Stimulated activated naive B cell treated with anti-CD40 and anti-IgM and Interleukin-4, amounts not matched to agents 10 μg/mL and 1 μg/mL and 100 μg/mL, for 72 hours (primary cell): ENCODE results near the gene VCAN.

Source experiments
- ATAC-seq, 2 donors: fragments of 150-1000 bp; cut with Tn5 transposase; replicated peaks; 2 replicates each; pipeline ENCODE4 v1.10.0; 2021; ENCODE audit warnings: moderate library complexity in 1 of 2
- DNase-seq: peaks from one replicate; pipeline ENCODE4 v3.0.0; 2021
- H3K27ac Mint-ChIP-seq: one replicate; pipeline ENCODE4 v1.8.0; 2022; ENCODE audit warnings: mild to moderate bottlenecking, mixed read lengths
- H3K27me3 Mint-ChIP-seq, 2 donors: one replicate each; pipeline ENCODE4 v1.8.0; 2022; ENCODE audit warnings: mixed read lengths in 2 of 2
- H3K36me3 Mint-ChIP-seq, 2 donors: one replicate each; pipeline ENCODE4 v1.8.0; 2022; ENCODE audit warnings: mixed read lengths in 2 of 2, mild to moderate bottlenecking in 1 of 2
- H3K4me1 Mint-ChIP-seq, 2 donors: one replicate each; pipeline ENCODE4 v1.8.0; 2022; ENCODE audit warnings: mixed read lengths in 2 of 2, mild to moderate bottlenecking in 1 of 2
- H3K4me3 Mint-ChIP-seq, 2 donors: one replicate each; pipeline ENCODE4 v1.8.0; 2022; ENCODE audit warnings: mild to moderate bottlenecking in 2 of 2, mixed read lengths in 2 of 2, moderate library complexity in 1 of 2
- H3K9me3 Mint-ChIP-seq, 2 donors: one replicate each; pipeline ENCODE4 v1.8.0; 2022; ENCODE audit warnings: mixed read lengths in 2 of 2, mild to moderate bottlenecking in 1 of 2

The VCAN gene

GRCh38 chr5:83562791-83563557 is 91.4 kb downstream of the VCAN start:
- DNase-seq: no peak
- ATAC-seq: no peak
- Mint-ChIP-seq H3K36me3 (no peaks in the 10 kb centered on the region), H3K9me3 (no peaks in the 10 kb centered on the region), H3K4me1 (no peaks in the 10 kb centered on the region), H3K4me3 (no peak overlapping the region), H3K27me3 (peaks cover 7 to 15% of the 10 kb centered on the region in 2 donors), H3K27ac (no peak overlapping the region)

GRCh38 chr5:83563631-83564030 is 92.1 kb downstream of the VCAN start:
- no peaks in the 10 kb centered on the region for H3K36me3 Mint-ChIP-seq
- no peaks in the 10 kb centered on the region for H3K9me3 Mint-ChIP-seq
- H3K27ac Mint-ChIP-seq: no peak overlapping the region
- ATAC-seq: no peak
- peaks cover 7 to 15% of the 10 kb centered on the region in 2 donors for H3K27me3 Mint-ChIP-seq
- H3K4me3 Mint-ChIP-seq: no peak overlapping the region
- no peak for DNase-seq
- no peaks in the 10 kb centered on the region for H3K4me1 Mint-ChIP-seq

- DNase-seq: no peak
- H3K36me3 Mint-ChIP-seq: no peaks in the 10 kb centered on the region
- H3K4me3 Mint-ChIP-seq: no peak overlapping the region
- H3K9me3 Mint-ChIP-seq: no peaks in the 10 kb centered on the region
- peaks cover 7 to 15% of the 10 kb centered on the region in 2 donors for H3K27me3 Mint-ChIP-seq
- no peaks in the 10 kb centered on the region for H3K4me1 Mint-ChIP-seq
- no peak overlapping the region for H3K27ac Mint-ChIP-seq
- ATAC-seq: peak in 1 of 2 donors; percentile 48
Observed at GRCh38 chr5:83564069-83564749, 92.7 kb downstream of the VCAN start.

- DNase-seq: no peak
Observed at GRCh38 chr5:83567741-83568140, 96.2 kb downstream of the VCAN start.

GRCh38 chr5:83568186-83568585 is 96.6 kb downstream of the VCAN start:
- H3K4me3 Mint-ChIP-seq: no peak overlapping the region
- H3K27me3 Mint-ChIP-seq: peaks cover 7 to 10% of the 10 kb centered on the region in 2 donors
- no peaks in the 10 kb centered on the region for H3K9me3 Mint-ChIP-seq
- H3K27ac Mint-ChIP-seq: no peak overlapping the region
- no peak for DNase-seq
- H3K4me1 Mint-ChIP-seq: no peaks in the 10 kb centered on the region
- ATAC-seq: no peak
- H3K36me3 Mint-ChIP-seq: no peaks in the 10 kb centered on the region

More at GRCh38 chr5:83567741-83568140, 96.2 kb downstream of the VCAN start:
- Mint-ChIP-seq H3K4me1 (no peaks in the 10 kb centered on the region), H3K36me3 (no peaks in the 10 kb centered on the region), H3K27ac (no peak overlapping the region), H3K9me3 (no peaks in the 10 kb centered on the region), H3K4me3 (no peak overlapping the region), H3K27me3 (peaks cover 7 to 14% of the 10 kb centered on the region in 2 donors)
- no peak for ATAC-seq

- Mint-ChIP-seq H3K27ac (no peak overlapping the region), H3K9me3 (no peaks in the 10 kb centered on the region), H3K4me3 (no peak overlapping the region), H3K4me1 (no peaks in the 10 kb centered on the region), H3K27me3 (peaks cover 0 to 6% of the 10 kb centered on the region in 2 donors), H3K36me3 (no peaks in the 10 kb centered on the region)
- DNase-seq (no peak), ATAC-seq (no peak)
Observed at GRCh38 chr5:83570916-83571315, 99.4 kb downstream of the VCAN start.

GRCh38 chr5:83572271-83572670 is 100.7 kb downstream of the VCAN start:
- H3K9me3 Mint-ChIP-seq: peaks cover 0 to 2% of the 10 kb centered on the region in 2 donors
- H3K4me1 Mint-ChIP-seq: no peaks in the 10 kb centered on the region
- no peak overlapping the region for H3K27ac Mint-ChIP-seq
- DNase-seq (no peak), ATAC-seq (no peak)
- H3K27me3 Mint-ChIP-seq: no peaks in the 10 kb centered on the region
- H3K4me3 Mint-ChIP-seq: no peak overlapping the region
- H3K36me3 Mint-ChIP-seq: no peaks in the 10 kb centered on the region

GRCh38 chr5:83576341-83576740 is 104.8 kb downstream of the VCAN start:
- H3K27me3 Mint-ChIP-seq: no peaks in the 10 kb centered on the region
- DNase-seq (no peak), ATAC-seq (no peak)
- H3K4me3 Mint-ChIP-seq: no peak overlapping the region
- H3K36me3 Mint-ChIP-seq: no peaks in the 10 kb centered on the region
- no peaks in the 10 kb centered on the region for H3K4me1 Mint-ChIP-seq
- H3K9me3 Mint-ChIP-seq: peaks cover 0 to 2% of the 10 kb centered on the region in 2 donors
- H3K27ac Mint-ChIP-seq: no peak overlapping the region

GRCh38 chr5:83577036-83577636 is 105.6 kb downstream of the VCAN start:
- no peaks in the 10 kb centered on the region for H3K36me3 Mint-ChIP-seq
- H3K4me3 Mint-ChIP-seq: no peak overlapping the region
- H3K9me3 Mint-ChIP-seq: peaks cover 0 to 2% of the 10 kb centered on the region in 2 donors
- H3K27ac Mint-ChIP-seq: no peak overlapping the region
- ATAC-seq: no peak
- no peaks in the 10 kb centered on the region for H3K27me3 Mint-ChIP-seq
- H3K4me1 Mint-ChIP-seq: no peaks in the 10 kb centered on the region
- no peak for DNase-seq

GRCh38 chr5:83583859-83584258 is 112.3 kb downstream of the VCAN start:
- H3K4me1 Mint-ChIP-seq: no peaks in the 10 kb centered on the region
- ATAC-seq (no peak), DNase-seq (no peak)
- no peaks in the 10 kb centered on the region for H3K36me3 Mint-ChIP-seq
- H3K27ac Mint-ChIP-seq: no peak overlapping the region
- H3K4me3 Mint-ChIP-seq: no peak overlapping the region
- no peaks in the 10 kb centered on the region for H3K9me3 Mint-ChIP-seq
- peaks cover 0 to 4% of the 10 kb centered on the region in 2 donors for H3K27me3 Mint-ChIP-seq

GRCh38 chr5:83586874-83587776 is 115.6 kb downstream of the VCAN start:
- H3K4me1 Mint-ChIP-seq: no peaks in the 10 kb centered on the region
- ATAC-seq (no peak), DNase-seq (no peak)
- H3K27me3 Mint-ChIP-seq: peaks cover 0 to 4% of the 10 kb centered on the region in 2 donors
- H3K36me3 Mint-ChIP-seq: no peaks in the 10 kb centered on the region
- H3K27ac Mint-ChIP-seq: no peak overlapping the region
- H3K9me3 Mint-ChIP-seq: peaks cover 0 to 1% of the 10 kb centered on the region in 2 donors
- H3K4me3 Mint-ChIP-seq: no peak overlapping the region

- H3K4me3 Mint-ChIP-seq: no peak overlapping the region
- ATAC-seq (no peak), DNase-seq (no peak)
- no peaks in the 10 kb centered on the region for H3K36me3 Mint-ChIP-seq
- no peaks in the 10 kb centered on the region for H3K4me1 Mint-ChIP-seq
- H3K27me3 Mint-ChIP-seq: peaks cover 0 to 4% of the 10 kb centered on the region in 2 donors
- peaks cover 0 to 1% of the 10 kb centered on the region in 2 donors for H3K9me3 Mint-ChIP-seq
- no peak overlapping the region for H3K27ac Mint-ChIP-seq
Observed at GRCh38 chr5:83589786-83590185, 118.2 kb downstream of the VCAN start.

GRCh38 chr5:83590966-83591365 is 119.4 kb downstream of the VCAN start:
- no peak for DNase-seq
- H3K36me3 Mint-ChIP-seq: no peaks in the 10 kb centered on the region
- no peak overlapping the region for H3K27ac Mint-ChIP-seq
- no peak for ATAC-seq
- H3K9me3 Mint-ChIP-seq: peaks cover 0 to 1% of the 10 kb centered on the region in 2 donors
- peaks cover 0 to 4% of the 10 kb centered on the region in 2 donors for H3K27me3 Mint-ChIP-seq
- H3K4me3 Mint-ChIP-seq: no peak overlapping the region
- no peaks in the 10 kb centered on the region for H3K4me1 Mint-ChIP-seq

GRCh38 chr5:83595217-83595616 is 123.7 kb downstream of the VCAN start:
- DNase-seq: no peak
- Mint-ChIP-seq H3K27ac (no peak overlapping the region), H3K4me3 (no peak overlapping the region), H3K36me3 (no peaks in the 10 kb centered on the region), H3K9me3 (peaks cover 0 to 1% of the 10 kb centered on the region in 2 donors), H3K27me3 (no peaks in the 10 kb centered on the region), H3K4me1 (no peaks in the 10 kb centered on the region)
- no peak for ATAC-seq
